Lung (tissue), 12 donors: ENCODE results near the gene RSRP1. TPM values are rescaled to one million over a fixed set of nuclear protein-coding genes. Genes with fewer than 3 reads are reported as not detected.

Source experiments
- ATAC-seq: fragments of 200-7000 bp; cut with Tn5 transposase; one replicate; pipeline ENCODE4 v1.9.1; 2020; ENCODE audit warnings: moderate number of reproducible peaks; ENCODE audit not compliant: insufficient read depth, low FRiP score
- DNase-seq, 3 donors: peaks; one replicate each; pipeline ENCODE4 v3.0.0-alpha.2; 2013 to 2017
- H3K27ac ChIP-seq, 2 donors: one replicate each; pipeline ENCODE4 v1.5.1; 2013; ENCODE audit warnings: mild to moderate bottlenecking in 2 of 2, moderate library complexity in 2 of 2, control low read depth in 1 of 2, inconsistent platforms in 1 of 2, low read depth in 1 of 2, low read length in 1 of 2
- H3K27me3 ChIP-seq, 3 donors: one replicate each; pipeline ENCODE4 v1.5.1; 2013; ENCODE audit warnings: low read length in 2 of 3; ENCODE audit not compliant: control insufficient read depth in 3 of 3, insufficient read depth in 3 of 3
- H3K36me3 ChIP-seq, 4 donors: one replicate each; pipeline ENCODE4 v1.5.1; 2013; ENCODE audit warnings: low read length in 4 of 4, mild to moderate bottlenecking in 1 of 4, moderate library complexity in 1 of 4; ENCODE audit not compliant: control insufficient read depth in 4 of 4, insufficient read depth in 4 of 4
- H3K4me1 ChIP-seq, 5 donors: one replicate each; pipeline ENCODE4 v1.5.1; 2013; ENCODE audit warnings: low read length in 5 of 5, mild to moderate bottlenecking in 2 of 5, moderate library complexity in 1 of 5; ENCODE audit not compliant: control insufficient read depth in 5 of 5, insufficient read depth in 5 of 5
- H3K4me3 ChIP-seq: one replicate; pipeline ENCODE4 v1.5.1; 2013; ENCODE audit warnings: mild to moderate bottlenecking, control low read depth, moderate library complexity
- H3K9ac ChIP-seq, 2 donors: one replicate each; pipeline ENCODE4 v1.5.1; 2013; ENCODE audit warnings: low read length in 2 of 2, control low read depth in 1 of 2; ENCODE audit not compliant: insufficient read depth in 1 of 2
- H3K9me3 ChIP-seq, 4 donors: one replicate each; pipeline ENCODE4 v1.5.1; 2013; ENCODE audit warnings: low read length in 3 of 4, mild to moderate bottlenecking in 1 of 4, moderate library complexity in 1 of 4; ENCODE audit not compliant: control insufficient read depth in 4 of 4, insufficient read depth in 3 of 4
- CTCF ChIP-seq: IDR thresholded peaks from 2 replicates; pipeline ENCODE4 v1.5.1; 2012; ENCODE audit warnings: mild to moderate bottlenecking; ENCODE audit errors: control extremely low read depth, extremely low read depth
- WGBS, 2 donors: extraction: QIAGEN DNeasy Blood & Tissue Kit; methylation state at CpG; one replicate each; pipeline ENCODE4 v1.1.7; 2013; 5-methylcytosine and 5-hydroxymethylcytosine counted together
- polyA plus RNA-seq, 2 donors: library from polyadenylated mRNA; stranded (reverse); fragments of 200-250 nt; gene quantifications; one replicate each; pipeline ENCODE4 v1.2.1, GENCODE V29; 2013
- total RNA-seq, 2 donors: library from RNA; depleted of rRNA in 1 of 2; stranded (reverse); fragments of >200 nt in 1 of 2; gene quantifications; one replicate each; pipeline ENCODE4 v1.2.1, GENCODE V29; 2014 to 2021
- donor health status: control.
- donor health status: control.
- donor health status: Bipolar disorder and iron deficiency.
- donor health status: healthy.
- donor health status: DM: yes; HTN: yes; CAD: no.

RSRP1 gene
- total and polyA plus RNA-seq, 4 donors: 72.6 to 364 (median 157) TPM

- Histone ChIP-seq H3K9ac (peak overlapping the region; percentile 94 to 98), H3K27me3 (no peaks in the 10 kb centered on the region), H3K36me3 (peaks cover 15 to 24% (median 17%) of the 10 kb centered on the region in 4 donors), H3K4me1 (peaks cover under 1 to 17% (median 6%) of the 10 kb centered on the region in 5 donors), H3K4me3 (peak overlapping the region; percentile 86), H3K27ac (peak overlapping the region; percentile 99 to 100), H3K9me3 (no peaks in the 10 kb centered on the region)
- ATAC-seq (no peak), DNase-seq (no peak)
- no peak for TF ChIP-seq CTCF
- 24 to 26% methylated on average over 30 of the region's 30 CpGs for WGBS, 2 donors
These were observed 1.2 kb downstream of the RSRP1 start for GRCh38 chr1:25245809-25246599.

GRCh38 chr1:25245393-25245792 is 1.9 kb downstream of the RSRP1 start:
- H3K27me3 ChIP-seq: no peaks in the 10 kb centered on the region
- TF ChIP-seq CTCF: no peak
- H3K36me3 ChIP-seq: peaks cover 15 to 24% (median 17%) of the 10 kb centered on the region in 4 donors
- no peak overlapping the region for H3K27ac ChIP-seq
- ATAC-seq (no peak), DNase-seq (no peak)
- H3K4me3 ChIP-seq: no peak overlapping the region
- H3K9ac ChIP-seq: no peak overlapping the region
- WGBS, 2 donors: 78 to 86% methylated on average over 5 of the region's 5 CpGs
- no peaks in the 10 kb centered on the region for H3K9me3 ChIP-seq
- peaks cover 7 to 23% (median 10%) of the 10 kb centered on the region in 5 donors for H3K4me1 ChIP-seq

- Histone ChIP-seq H3K4me3 (no peak overlapping the region), H3K27me3 (no peaks in the 10 kb centered on the region), H3K36me3 (peaks cover 15 to 24% (median 17%) of the 10 kb centered on the region in 4 donors), H3K4me1 (peaks cover 9 to 27% (median 14%) of the 10 kb centered on the region in 5 donors), H3K27ac (no peak overlapping the region), H3K9me3 (no peaks in the 10 kb centered on the region), H3K9ac (no peak overlapping the region)
- DNase-seq (no peak), ATAC-seq (no peak)
- WGBS, 2 donors: 68 to 83% methylated on average over 6 of the region's 6 CpGs
- no peak for TF ChIP-seq CTCF
These were observed 3.3 kb downstream of the RSRP1 start for GRCh38 chr1:25243907-25244306.
